Measurements from ENCODE around the gene COL19A1.

GRCh38 chr6:69980624-69981023 lies 114.3 kb downstream of the COL19A1 start:
- TF ChIP-seq, protein P1, sequence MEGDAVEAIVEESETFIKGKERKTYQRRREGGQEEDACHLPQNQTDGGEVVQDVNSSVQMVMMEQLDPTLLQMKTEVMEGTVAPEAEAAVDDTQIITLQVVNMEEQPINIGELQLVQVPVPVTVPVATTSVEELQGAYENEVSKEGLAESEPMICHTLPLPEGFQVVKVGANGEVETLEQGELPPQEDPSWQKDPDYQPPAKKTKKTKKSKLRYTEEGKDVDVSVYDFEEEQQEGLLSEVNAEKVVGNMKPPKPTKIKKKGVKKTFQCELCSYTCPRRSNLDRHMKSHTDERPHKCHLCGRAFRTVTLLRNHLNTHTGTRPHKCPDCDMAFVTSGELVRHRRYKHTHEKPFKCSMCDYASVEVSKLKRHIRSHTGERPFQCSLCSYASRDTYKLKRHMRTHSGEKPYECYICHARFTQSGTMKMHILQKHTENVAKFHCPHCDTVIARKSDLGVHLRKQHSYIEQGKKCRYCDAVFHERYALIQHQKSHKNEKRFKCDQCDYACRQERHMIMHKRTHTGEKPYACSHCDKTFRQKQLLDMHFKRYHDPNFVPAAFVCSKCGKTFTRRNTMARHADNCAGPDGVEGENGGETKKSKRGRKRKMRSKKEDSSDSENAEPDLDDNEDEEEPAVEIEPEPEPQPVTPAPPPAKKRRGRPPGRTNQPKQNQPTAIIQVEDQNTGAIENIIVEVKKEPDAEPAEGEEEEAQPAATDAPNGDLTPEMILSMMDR (conservative IDR thresholded peaks at IDR 0.05; ENCODE audit: low read length), result no peak
- no peak for TF ChIP-seq EZH2phosphoT487 (IDR thresholded peaks at IDR 0.05; ENCODE audit: borderline replicate concordance, low read depth, low read length)
